ENCODE data around the gene HPS4.

Gene HPS4

DNA sequence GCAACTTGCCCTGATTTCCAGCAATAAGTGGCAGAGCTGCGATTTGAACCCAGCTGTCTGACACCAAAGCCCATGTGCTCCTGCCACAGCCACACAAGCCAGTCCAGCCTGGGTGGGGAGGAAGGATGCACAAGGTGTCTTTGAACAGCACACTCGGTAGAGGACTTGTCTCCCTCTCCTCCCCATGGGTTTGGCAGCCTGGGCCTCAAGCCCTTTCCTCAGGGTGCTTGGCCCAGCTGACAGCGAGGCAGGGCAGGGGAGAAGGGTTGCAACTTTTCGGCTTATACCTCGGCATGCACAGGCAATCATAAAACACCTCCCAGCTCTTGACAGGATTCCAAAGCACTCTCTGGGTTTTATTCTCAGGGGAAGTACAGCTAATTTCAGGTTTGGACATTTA, 35.2 kb downstream of the HPS4 start:
- DNase-seq, result no peak
- Histone ChIP-seq H2BK5ac (ENCODE audit: low read length) (no peak overlapping the region), H3K9ac (ENCODE audit: low read length) (no peak overlapping the region), H2BK120ac (ENCODE audit: low read depth, low read length) (no peak overlapping the region), H3K23ac (ENCODE audit: low read length) (no peak overlapping the region), H3K79me1 (ENCODE audit: low read length) (no peaks in the 10 kb centered on the region), H3K4ac (ENCODE audit: low read depth, low read length) (no peak overlapping the region), H3K27ac (ENCODE audit: low read depth, low read length) (no peak overlapping the region), H3K4me3 (ENCODE audit: low read length) (no peak overlapping the region), H3K4me2 (ENCODE audit: low read length) (no peak overlapping the region), H3K27me3 (ENCODE audit: insufficient read depth, low read length, poor library complexity) (no peaks in the 10 kb centered on the region), H3K4me1 (ENCODE audit: control insufficient read depth, low read depth, low read length) (no peaks in the 10 kb centered on the region), H3K36me3 (ENCODE audit: control insufficient read depth, insufficient read depth, low read length) (peaks cover 2% of the 10 kb centered on the region), H2AK5ac (ENCODE audit: low read length) (no peak overlapping the region), H4K8ac (ENCODE audit: low read depth, low read length) (no peak overlapping the region), H2BK15ac (replicated peaks; ENCODE audit: low read depth) (no peak overlapping the region), H3K18ac (ENCODE audit: low read length) (no peak overlapping the region), H3K56ac (ENCODE audit: low read length) (no peak overlapping the region), H4K5ac (ENCODE audit: low read length) (no peak overlapping the region), H3K79me2 (ENCODE audit: control insufficient read depth, insufficient read depth, low read length) (no peaks in the 10 kb centered on the region)
- WGBS (ENCODE audit: extremely low coverage, insufficient coverage, low lambda C conversion rate), result no CpG with 5 or more reads among the region's 5 CpGs

DNA sequence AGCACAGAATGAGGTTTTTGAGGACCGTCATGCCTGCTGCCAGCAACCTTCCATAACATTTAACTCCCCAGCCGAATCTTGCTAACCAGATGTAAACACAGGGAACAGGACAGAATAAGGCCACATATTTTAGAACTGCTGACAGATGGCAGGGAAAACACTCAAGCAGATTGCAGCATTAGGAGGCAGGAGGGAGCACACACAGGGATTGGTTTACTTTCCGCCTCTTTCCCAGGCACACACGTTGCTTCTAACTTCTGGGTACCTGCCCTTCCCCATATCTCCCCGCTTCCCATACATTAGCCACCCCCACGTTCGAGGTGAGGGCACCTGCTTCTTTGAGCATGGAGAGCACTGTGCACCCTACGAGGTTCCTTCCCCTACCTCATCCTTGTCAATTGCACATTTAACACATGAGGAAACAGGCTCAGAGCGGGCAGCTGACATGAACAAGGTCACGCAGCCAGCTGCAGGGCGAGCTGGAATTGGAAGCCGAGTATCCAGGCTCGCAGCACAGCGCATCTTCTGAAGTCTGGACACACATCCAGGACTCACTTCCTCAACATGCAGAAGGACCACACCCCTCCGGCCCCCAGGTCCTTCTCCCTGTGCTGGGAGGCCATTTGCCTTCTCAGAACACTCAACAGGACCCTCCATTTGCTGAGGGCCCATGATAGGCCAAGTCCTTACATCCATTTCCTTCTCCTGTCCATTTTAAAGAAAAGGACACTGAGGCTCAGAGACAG, 35.8 kb downstream of the HPS4 start:
- Histone ChIP-seq H3K18ac (ENCODE audit: low read length) (no peak overlapping the region), H2AK5ac (ENCODE audit: low read length) (no peak overlapping the region), H3K27ac (ENCODE audit: low read depth, low read length) (no peak overlapping the region), H3K4me3 (ENCODE audit: low read length) (no peak overlapping the region), H3K4me2 (ENCODE audit: low read length) (no peak overlapping the region), H3K4ac (ENCODE audit: low read depth, low read length) (no peak overlapping the region), H4K8ac (ENCODE audit: low read depth, low read length) (no peak overlapping the region), H2BK5ac (ENCODE audit: low read length) (no peak overlapping the region), H3K36me3 (ENCODE audit: control insufficient read depth, insufficient read depth, low read length) (peaks cover 2% of the 10 kb centered on the region), H3K27me3 (ENCODE audit: insufficient read depth, low read length, poor library complexity) (no peaks in the 10 kb centered on the region), H3K9ac (ENCODE audit: low read length) (no peak overlapping the region), H4K5ac (ENCODE audit: low read length) (no peak overlapping the region), H3K79me1 (ENCODE audit: low read length) (no peaks in the 10 kb centered on the region), H3K79me2 (ENCODE audit: control insufficient read depth, insufficient read depth, low read length) (no peaks in the 10 kb centered on the region), H2BK15ac (replicated peaks; ENCODE audit: low read depth) (no peak overlapping the region), H3K56ac (ENCODE audit: low read length) (no peak overlapping the region), H3K23ac (ENCODE audit: low read length) (no peak overlapping the region), H3K4me1 (ENCODE audit: control insufficient read depth, low read depth, low read length) (no peaks in the 10 kb centered on the region), H2BK120ac (ENCODE audit: low read depth, low read length) (no peak overlapping the region)
- no CpG with 5 or more reads among the region's 15 CpGs for WGBS (ENCODE audit: extremely low coverage, insufficient coverage, low lambda C conversion rate)
- DNase-seq, result no peak

DNA sequence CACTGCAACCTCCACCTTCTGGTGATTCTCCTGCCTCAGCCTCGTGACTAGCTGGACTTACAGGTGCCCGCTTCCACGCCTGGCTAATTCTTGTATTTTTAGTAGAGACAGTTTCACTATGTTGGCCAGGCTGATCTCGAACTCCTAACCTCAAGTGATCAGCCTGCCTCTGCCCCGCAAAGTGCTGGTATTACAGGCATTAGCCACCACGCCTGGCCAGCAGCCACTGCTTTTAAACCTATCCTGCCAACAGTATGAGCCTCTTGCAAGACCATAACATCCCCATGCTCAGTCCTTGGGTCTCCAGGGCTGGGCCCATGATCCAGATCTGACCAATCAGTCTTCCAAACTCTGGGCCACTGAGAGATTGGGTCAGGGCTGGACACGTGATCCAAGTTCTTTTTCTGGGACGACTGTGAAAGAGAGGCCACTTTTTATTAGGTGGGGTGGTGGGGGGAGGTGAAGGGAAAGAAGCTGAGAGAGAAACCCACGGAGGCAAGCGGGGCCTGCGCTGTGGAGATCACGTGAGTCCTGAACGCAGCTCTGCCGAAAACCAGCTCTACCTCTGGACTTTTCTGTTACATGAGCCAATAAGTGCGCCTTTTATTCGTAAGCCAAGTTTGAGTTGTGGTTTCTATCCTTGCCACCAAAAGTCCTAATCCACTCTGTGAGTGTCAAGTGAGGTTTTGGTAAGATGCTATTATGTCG, 36.6 kb downstream of the HPS4 start:
- Histone ChIP-seq H3K9ac (ENCODE audit: low read length) (no peak overlapping the region), H4K5ac (ENCODE audit: low read length) (no peak overlapping the region), H3K23ac (ENCODE audit: low read length) (no peak overlapping the region), H3K18ac (ENCODE audit: low read length) (no peak overlapping the region), H3K79me1 (ENCODE audit: low read length) (no peaks in the 10 kb centered on the region), H2BK5ac (ENCODE audit: low read length) (no peak overlapping the region), H3K79me2 (ENCODE audit: control insufficient read depth, insufficient read depth, low read length) (no peaks in the 10 kb centered on the region), H2BK15ac (replicated peaks; ENCODE audit: low read depth) (no peak overlapping the region), H3K27ac (ENCODE audit: low read depth, low read length) (no peak overlapping the region), H3K4ac (ENCODE audit: low read depth, low read length) (no peak overlapping the region), H4K8ac (ENCODE audit: low read depth, low read length) (no peak overlapping the region), H3K36me3 (ENCODE audit: control insufficient read depth, insufficient read depth, low read length) (peaks cover 2% of the 10 kb centered on the region), H3K4me3 (ENCODE audit: low read length) (no peak overlapping the region), H3K4me1 (ENCODE audit: control insufficient read depth, low read depth, low read length) (no peaks in the 10 kb centered on the region), H3K27me3 (ENCODE audit: insufficient read depth, low read length, poor library complexity) (no peaks in the 10 kb centered on the region), H3K56ac (ENCODE audit: low read length) (no peak overlapping the region), H2AK5ac (ENCODE audit: low read length) (no peak overlapping the region), H2BK120ac (ENCODE audit: low read depth, low read length) (no peak overlapping the region), H3K4me2 (ENCODE audit: low read length) (no peak overlapping the region)
- no peak for DNase-seq
- no CpG with 5 or more reads among the region's 17 CpGs for WGBS (ENCODE audit: extremely low coverage, insufficient coverage, low lambda C conversion rate)

DNA sequence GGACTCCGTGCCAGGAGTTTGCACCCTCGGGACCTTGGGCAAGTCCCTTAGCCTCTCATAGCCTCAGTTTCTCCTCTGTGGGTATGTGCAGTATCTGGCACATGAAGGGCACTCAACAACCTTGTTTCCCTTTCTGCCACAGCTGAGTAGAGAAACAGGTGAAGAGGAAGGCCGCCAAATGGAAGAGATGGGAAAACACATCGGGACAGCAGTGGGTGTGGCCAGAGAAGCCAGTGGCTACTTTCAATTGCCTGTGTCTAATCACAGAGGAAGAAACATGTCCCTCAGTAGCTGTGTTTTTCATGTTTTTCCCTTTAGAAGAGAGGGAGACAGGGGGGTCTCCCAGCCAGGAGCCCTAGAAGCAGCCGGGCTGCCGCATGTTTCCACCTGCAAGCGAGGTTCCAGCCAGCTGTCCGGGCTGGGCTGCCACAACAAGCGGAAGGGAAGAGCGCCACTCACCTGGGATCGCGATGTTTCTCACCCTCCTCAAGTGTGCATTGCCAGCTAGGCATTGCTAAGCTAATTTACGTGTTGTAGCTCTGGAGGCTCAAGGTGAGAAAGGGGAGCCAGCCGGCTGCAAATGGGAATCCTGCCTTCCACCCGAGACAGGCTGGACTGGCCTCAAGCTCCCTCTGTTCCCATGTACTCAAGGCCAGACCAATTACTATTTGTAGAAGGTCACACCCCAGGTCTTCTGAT, 37.9 kb downstream of the HPS4 start:
- Histone ChIP-seq H4K8ac (ENCODE audit: low read depth, low read length) (no peak overlapping the region), H3K23ac (ENCODE audit: low read length) (no peak overlapping the region), H3K27ac (ENCODE audit: low read depth, low read length) (no peak overlapping the region), H3K4me1 (ENCODE audit: control insufficient read depth, low read depth, low read length) (no peaks in the 10 kb centered on the region), H2BK15ac (replicated peaks; ENCODE audit: low read depth) (no peak overlapping the region), H2BK5ac (ENCODE audit: low read length) (no peak overlapping the region), H3K4me3 (ENCODE audit: low read length) (no peak overlapping the region), H3K79me2 (ENCODE audit: control insufficient read depth, insufficient read depth, low read length) (no peaks in the 10 kb centered on the region), H3K4me2 (ENCODE audit: low read length) (no peak overlapping the region), H3K27me3 (ENCODE audit: insufficient read depth, low read length, poor library complexity) (no peaks in the 10 kb centered on the region), H3K56ac (ENCODE audit: low read length) (no peak overlapping the region), H4K5ac (ENCODE audit: low read length) (no peak overlapping the region), H3K9ac (ENCODE audit: low read length) (no peak overlapping the region), H3K36me3 (ENCODE audit: control insufficient read depth, insufficient read depth, low read length) (no peaks in the 10 kb centered on the region), H3K79me1 (ENCODE audit: low read length) (no peaks in the 10 kb centered on the region), H2AK5ac (ENCODE audit: low read length) (no peak overlapping the region), H3K4ac (ENCODE audit: low read depth, low read length) (no peak overlapping the region), H2BK120ac (ENCODE audit: low read depth, low read length) (no peak overlapping the region), H3K18ac (ENCODE audit: low read length) (no peak overlapping the region)
- DNase-seq, result no peak
- WGBS (ENCODE audit: extremely low coverage, insufficient coverage, low lambda C conversion rate), result no CpG with 5 or more reads among the region's 15 CpGs

- no peak for DNase-seq
- Histone ChIP-seq H3K4ac (ENCODE audit: low read depth, low read length) (no peak overlapping the region), H4K8ac (ENCODE audit: low read depth, low read length) (no peak overlapping the region), H3K23ac (ENCODE audit: low read length) (no peak overlapping the region), H3K9ac (ENCODE audit: low read length) (no peak overlapping the region), H3K36me3 (ENCODE audit: control insufficient read depth, insufficient read depth, low read length) (no peaks in the 10 kb centered on the region), H3K4me1 (ENCODE audit: control insufficient read depth, low read depth, low read length) (no peaks in the 10 kb centered on the region), H2AK5ac (ENCODE audit: low read length) (no peak overlapping the region), H3K79me2 (ENCODE audit: control insufficient read depth, insufficient read depth, low read length) (no peaks in the 10 kb centered on the region), H3K4me2 (ENCODE audit: low read length) (no peak overlapping the region), H3K4me3 (ENCODE audit: low read length) (no peak overlapping the region), H3K27me3 (ENCODE audit: insufficient read depth, low read length, poor library complexity) (no peaks in the 10 kb centered on the region), H2BK15ac (replicated peaks; ENCODE audit: low read depth) (no peak overlapping the region), H3K56ac (ENCODE audit: low read length) (no peak overlapping the region), H3K18ac (ENCODE audit: low read length) (no peak overlapping the region), H2BK5ac (ENCODE audit: low read length) (no peak overlapping the region), H3K27ac (ENCODE audit: low read depth, low read length) (no peak overlapping the region), H3K79me1 (ENCODE audit: low read length) (no peaks in the 10 kb centered on the region), H2BK120ac (ENCODE audit: low read depth, low read length) (no peak overlapping the region), H4K5ac (ENCODE audit: low read length) (no peak overlapping the region)
- no CpG with 5 or more reads among the region's 8 CpGs for WGBS (ENCODE audit: extremely low coverage, insufficient coverage, low lambda C conversion rate)
Observed at GRCh38 chr22:26444777-26445176, 38.8 kb downstream of the HPS4 start.
